SW 1271 (cell line): ENCODE results near the gene ALX4.

ENCODE experiments used
- DNase-seq, 2 experiments: peaks; one replicate each; lab custom pipeline; 2025; lab: John Stamatoyannopoulos, UW

Gene ALX4

GRCh38 chr11:44300844-44301563 is 8.9 kb downstream of the ALX4 start:
- no peak for DNase-seq

- no peak for DNase-seq
Observed at GRCh38 chr11:44298862-44299261, 11.1 kb downstream of the ALX4 start.

GRCh38 chr11:44290208-44290607 is 19.7 kb downstream of the ALX4 start:
- DNase-seq: no peak

GRCh38 chr11:44288133-44288526 is 21.8 kb downstream of the ALX4 start:
- no peak for DNase-seq

GRCh38 chr11:44286911-44287310 is 23.0 kb downstream of the ALX4 start:
- DNase-seq: no peak

GRCh38 chr11:44286268-44286880 is 23.6 kb downstream of the ALX4 start:
- DNase-seq: peak in 1 of 2 experiments; percentile 40

- DNase-seq: no peak
Observed at GRCh38 chr11:44285756-44286155, 24.2 kb downstream of the ALX4 start.

GRCh38 chr11:44282620-44283019 is 27.3 kb downstream of the ALX4 start:
- no peak for DNase-seq

- DNase-seq: no peak
Observed at GRCh38 chr11:44281151-44281550, 28.8 kb downstream of the ALX4 start.

GRCh38 chr11:44280257-44280656 is 29.7 kb downstream of the ALX4 start:
- no peak for DNase-seq

- no peak for DNase-seq
Observed at GRCh38 chr11:44279483-44279882, 30.5 kb downstream of the ALX4 start.

GRCh38 chr11:44277196-44278090 is 32.5 kb downstream of the ALX4 start:
- no peak for DNase-seq

GRCh38 chr11:44275961-44276550 is 33.9 kb downstream of the ALX4 start:
- no peak for DNase-seq

- no peak for DNase-seq
Observed at GRCh38 chr11:44275241-44275640, 34.7 kb downstream of the ALX4 start.

- no peak for DNase-seq
Observed at GRCh38 chr11:44274404-44274803, 35.5 kb downstream of the ALX4 start.

GRCh38 chr11:44271286-44271685 is 38.7 kb downstream of the ALX4 start:
- DNase-seq: no peak

- no peak for DNase-seq
Observed at GRCh38 chr11:44270403-44271273, 39.3 kb downstream of the ALX4 start.

GRCh38 chr11:44269369-44270351 is 40.3 kb downstream of the ALX4 start:
- DNase-seq: no peak

GRCh38 chr11:44268614-44269080 is 41.3 kb downstream of the ALX4 start:
- no peak for DNase-seq
